ENCODE results near the gene HNF4A. TPM values are rescaled to one million over a fixed set of nuclear protein-coding genes. Genes with fewer than 3 reads are reported as not detected.

Gene HNF4A
- total and polyA plus RNA-seq, 2 donors (not counting 1 experiment from before 2014, with no cell fraction given): not detected

GRCh38 chr20:44459271-44459670 lies 103.8 kb downstream of the HNF4A start:
- H3K9me3 ChIP-seq (ENCODE audit: control extremely low read depth in 1 of 3, control insufficient read depth in 2 of 3, insufficient read depth in 1 of 3, low read length in 2 of 3): no peaks in the 10 kb centered on the region
- no peaks in the 10 kb centered on the region for H4K20me1 ChIP-seq (ENCODE audit: control insufficient read depth, insufficient read depth, low read length, poor library complexity, severe bottlenecking)
- no peak for TF ChIP-seq EZH2 (IDR thresholded peaks at IDR 0.05; ENCODE audit: borderline replicate concordance, insufficient read depth, low read depth, low read length, poor library complexity, severe bottlenecking)
- no peak for TF ChIP-seq CTCF (IDR thresholded peaks at IDR 0.05)
- no peak overlapping the region for H3K4me3 ChIP-seq (ENCODE audit: control extremely low read depth in 1 of 5, extremely low read depth in 1 of 5, insufficient read depth in 1 of 5, low read depth in 2 of 5, low read length in 4 of 5)
- intact Hi-C loops (cut with micrococcal nuclease): no loop called here
- DNase-seq (no peak), ATAC-seq (ENCODE audit: low read depth) (no peak)
- Mint-ChIP-seq H3K9me3 (ENCODE audit: insufficient read depth) (no peaks in the 10 kb centered on the region), H3K4me3 (no peak overlapping the region), H3K4me1 (no peaks in the 10 kb centered on the region), H3K27me3 (no peaks in the 10 kb centered on the region), H3K27ac (no peak overlapping the region)
- no peak overlapping the region for H3K4me2 ChIP-seq (replicated peaks; ENCODE audit: low read depth, low read length, poor library complexity, severe bottlenecking)
- no peaks in the 10 kb centered on the region for H3K27me3 ChIP-seq (replicated peaks in 1 of 4; ENCODE audit: control extremely low read depth in 1 of 4, control insufficient read depth in 3 of 4, insufficient read depth in 4 of 4, low read length in 3 of 4)
- WGBS (ENCODE audit: insufficient coverage): no CpG with 5 or more reads among the region's 2 CpGs
- no peaks in the 10 kb centered on the region for H3K4me1 ChIP-seq (ENCODE audit: control insufficient read depth in 2 of 2, insufficient read depth in 2 of 2, low read length in 2 of 2)
- CTCF ChIA-PET: interaction anchor here (0.8 to 1.4 kb wide), 3 partner anchors 9 to 244 kb away, joined by 3 to 4 read pairs (median 3); no protein-coding TSS in a partner anchor
- POLR2A ChIA-PET: no interaction called here
- no peaks in the 10 kb centered on the region for H3K36me3 ChIP-seq (replicated peaks in 1 of 2; ENCODE audit: control extremely low read depth in 1 of 2, control insufficient read depth in 1 of 2, extremely low read depth in 1 of 2, insufficient read depth in 2 of 2, low read length in 1 of 2)
- no peak overlapping the region for H3K27ac ChIP-seq (ENCODE audit: low read length in 2 of 2)
- no peak overlapping the region for H3K9ac ChIP-seq (ENCODE audit: low read length)
- H2AFZ ChIP-seq (ENCODE audit: insufficient read depth, low read depth, low read length, poor library complexity, severe bottlenecking): no peak overlapping the region
- H3K79me2 ChIP-seq (ENCODE audit: control insufficient read depth, insufficient read depth, low read length): no peaks in the 10 kb centered on the region

- no peak overlapping the region for H2AFZ ChIP-seq (ENCODE audit: insufficient read depth, low read depth, low read length, poor library complexity, severe bottlenecking)
- H3K79me2 ChIP-seq (ENCODE audit: control insufficient read depth, insufficient read depth, low read length): no peaks in the 10 kb centered on the region
- H3K4me1 Mint-ChIP-seq: no peaks in the 10 kb centered on the region
- no peaks in the 10 kb centered on the region for H3K9me3 Mint-ChIP-seq (ENCODE audit: insufficient read depth)
- no peak overlapping the region for H3K4me2 ChIP-seq (replicated peaks; ENCODE audit: low read depth, low read length, poor library complexity, severe bottlenecking)
- no peak overlapping the region for H3K27ac ChIP-seq (ENCODE audit: low read length in 2 of 2)
- ATAC-seq (ENCODE audit: low read depth) (no peak), DNase-seq (no peak)
- H3K27me3 Mint-ChIP-seq: no peaks in the 10 kb centered on the region
- no peaks in the 10 kb centered on the region for H3K9me3 ChIP-seq (ENCODE audit: control extremely low read depth in 1 of 3, control insufficient read depth in 2 of 3, insufficient read depth in 1 of 3, low read length in 2 of 3)
- no peaks in the 10 kb centered on the region for H3K27me3 ChIP-seq (replicated peaks in 1 of 4; ENCODE audit: control extremely low read depth in 1 of 4, control insufficient read depth in 3 of 4, insufficient read depth in 4 of 4, low read length in 3 of 4)
- H3K9ac ChIP-seq (ENCODE audit: low read length): no peak overlapping the region
- intact Hi-C loops (cut with micrococcal nuclease): loop anchor here (5.0 kb wide), 1 partner anchor 243 kb away; no protein-coding TSS in a partner anchor
- no peaks in the 10 kb centered on the region for H4K20me1 ChIP-seq (ENCODE audit: control insufficient read depth, insufficient read depth, low read length, poor library complexity, severe bottlenecking)
- ChIA-PET POLR2A (no interaction called here), CTCF (interaction anchor here (2.3 kb wide), 1 partner anchor 244 kb away, joined by 12 read pairs; no protein-coding TSS in a partner anchor)
- no peak overlapping the region for H3K4me3 Mint-ChIP-seq
- no peak overlapping the region for H3K4me3 ChIP-seq (ENCODE audit: control extremely low read depth in 1 of 5, extremely low read depth in 1 of 5, insufficient read depth in 1 of 5, low read depth in 2 of 5, low read length in 4 of 5)
- H3K4me1 ChIP-seq (ENCODE audit: control insufficient read depth in 2 of 2, insufficient read depth in 2 of 2, low read length in 2 of 2): no peaks in the 10 kb centered on the region
- H3K27ac Mint-ChIP-seq: no peak overlapping the region
- no CpG with 5 or more reads among the region's 3 CpGs for WGBS (ENCODE audit: insufficient coverage)
- H3K36me3 ChIP-seq (replicated peaks in 1 of 2; ENCODE audit: control extremely low read depth in 1 of 2, control insufficient read depth in 1 of 2, extremely low read depth in 1 of 2, insufficient read depth in 2 of 2, low read length in 1 of 2): no peaks in the 10 kb centered on the region
- TF ChIP-seq CTCF (IDR thresholded peaks at IDR 0.05) (no peak), EZH2 (IDR thresholded peaks at IDR 0.05; ENCODE audit: borderline replicate concordance, insufficient read depth, low read depth, low read length, poor library complexity, severe bottlenecking) (no peak)
Observed at GRCh38 chr20:44460795-44461141, 105.3 kb downstream of the HNF4A start.

Measured in B cell (primary cell).